BJ (cell line): Measurements from ENCODE around the gene FAM131C. TPM values are rescaled to one million over a fixed set of nuclear protein-coding genes. Genes with fewer than 3 reads are reported as not detected.

ENCODE experiments used
- CTCF ChIA-PET: fragments of 350-600 bp; formaldehyde crosslinking; extraction: SDS; loops from one replicate; lab custom pipeline; 2021; ENCODE audit warnings: antibody characterized with exemption, inconsistent platforms; lab: Yijun Ruan, JAX
- POLR2A ChIA-PET: fragments of 300-600 bp; sonication (Branson Sonifier 250); formaldehyde crosslinking; extraction: SDS; loops from one replicate; lab custom pipeline; 2021; ENCODE audit warnings: antibody characterized with exemption; lab: Charles Lee
- DNase-seq: peaks from one replicate; pipeline ENCODE4 v3.0.0-alpha.2; 2011; ENCODE audit warnings: low read depth
- H3K27me3 ChIP-seq: 2 replicates; pipeline ENCODE4 v1.6.0; 2011; ENCODE audit warnings: low read length; ENCODE audit not compliant: control insufficient read depth, insufficient read depth
- H3K36me3 ChIP-seq: 2 replicates; pipeline ENCODE4 v1.5.1; 2011; ENCODE audit warnings: low read length; ENCODE audit not compliant: control insufficient read depth, insufficient read depth
- H3K4me3 ChIP-seq: 2 replicates; pipeline ENCODE4 v1.5.1; 2011; ENCODE audit warnings: low read depth, mild to moderate bottlenecking, control low read depth, low read length
- CTCF ChIP-seq: IDR thresholded peaks from 2 replicates; pipeline ENCODE4 v1.5.1; 2011; ENCODE audit warnings: low read depth, mild to moderate bottlenecking, control low read depth, inconsistent platforms, low read length, moderate library complexity; ENCODE audit not compliant: insufficient read depth
- polyA plus RNA-seq: library from polyadenylated mRNA; depleted of rRNA; stranded (reverse); fragments of >200 nt; gene quantifications from 2 replicates; pipeline ENCODE4 v1.2.3, GENCODE V29; 2011; rRNA removed

The FAM131C gene
- polyA plus RNA-seq, 1 experiment, result 0.47 TPM

GRCh38 chr1:16011936-16012589, 61.4 kb downstream of the FAM131C start:
- ChIA-PET CTCF (interaction anchor here (1.0 to 7.3 kb wide), 6 partner anchors 20 to 221 kb away, joined by 3 to 66 read pairs (median 5); no protein-coding TSS in a partner anchor), POLR2A (no interaction called here)
- Histone ChIP-seq H3K36me3 (no peaks in the 10 kb centered on the region), H3K27me3 (no peaks in the 10 kb centered on the region), H3K4me3 (no peak overlapping the region)
- TF ChIP-seq CTCF, result no peak
- DNase-seq, result no peak

- ChIA-PET POLR2A (no interaction called here), CTCF (interaction anchor here (0.7 to 7.3 kb wide), 8 partner anchors 8 to 219 kb away, joined by 3 to 66 read pairs (median 11); partner anchors contain the start of genes FAM131C and HSPB7)
- no peak for DNase-seq
- no peaks in the 10 kb centered on the region for H3K36me3 ChIP-seq
- H3K27me3 ChIP-seq, result no peaks in the 10 kb centered on the region
- no peak overlapping the region for H3K4me3 ChIP-seq
- TF ChIP-seq CTCF, result no peak
Observed at GRCh38 chr1:16010837-16011236, 62.6 kb downstream of the FAM131C start.

DNA sequence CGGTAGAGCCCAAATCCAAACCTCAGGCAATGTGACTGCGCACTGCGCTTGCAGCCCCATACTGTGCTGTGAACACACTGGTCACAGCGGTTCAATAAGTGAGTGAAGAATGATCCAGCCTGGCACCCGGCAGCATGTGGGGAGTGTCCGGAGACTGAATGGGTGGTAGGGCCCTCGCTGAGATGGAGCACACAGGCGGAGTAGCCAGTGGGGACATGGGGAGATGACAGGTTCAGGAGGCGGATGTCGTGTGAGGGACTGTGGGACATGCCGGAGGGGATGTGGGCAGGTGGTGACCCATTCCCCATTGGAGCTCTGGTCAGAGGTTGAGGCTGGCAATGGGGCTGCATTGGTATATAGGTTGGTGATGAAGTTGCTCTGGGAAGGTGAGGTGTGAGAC, 63.8 kb downstream of the FAM131C start:
- no peaks in the 10 kb centered on the region for H3K36me3 ChIP-seq
- DNase-seq, result no peak
- no peak for TF ChIP-seq CTCF
- no peak overlapping the region for H3K4me3 ChIP-seq
- H3K27me3 ChIP-seq, result no peaks in the 10 kb centered on the region
- CTCF ChIA-PET, result interaction anchor here (0.6 to 7.3 kb wide), 18 partner anchors 9 to 209 kb away, joined by 3 to 66 read pairs (median 4); partner anchors contain the start of genes FAM131C and HSPB7
- POLR2A ChIA-PET, result no interaction called here

- DNase-seq, result no peak
- Histone ChIP-seq H3K4me3 (no peak overlapping the region), H3K36me3 (no peaks in the 10 kb centered on the region), H3K27me3 (no peaks in the 10 kb centered on the region)
- ChIA-PET POLR2A (no interaction called here), CTCF (interaction anchor here (0.7 to 7.3 kb wide), 18 partner anchors 10 to 208 kb away, joined by 3 to 66 read pairs (median 5); partner anchors contain the start of genes FAM131C and HSPB7)
- TF ChIP-seq CTCF, result peak; percentile 97
Observed at GRCh38 chr1:16009030-16009460, 64.4 kb downstream of the FAM131C start.

Other genes with a start within 250 kb of the FAM131C start
- 3.1 and 4.6 TPM in 2 replicates for gene SPEN, start 225.9 kb downstream of the FAM131C start, polyA plus RNA-seq
- gene ZBTB17, start 97.5 kb downstream of the FAM131C start, polyA plus RNA-seq, result 23.4 and 43.3 TPM in 2 replicates
- gene SRARP, start 69.4 kb downstream of the FAM131C start, polyA plus RNA-seq, result not detected in 2 replicates
- gene HSPB7, start 55.6 kb downstream of the FAM131C start, polyA plus RNA-seq, result 32.5 and 66.6 TPM in 2 replicates
- gene CLCNKA, start 51.6 kb downstream of the FAM131C start, polyA plus RNA-seq, result 0.20 and 0.28 TPM in 2 replicates
- 0.42 and 0.83 TPM in 2 replicates for gene CLCNKB, start 29.9 kb downstream of the FAM131C start, polyA plus RNA-seq
- 13.6 and 26.5 TPM in 2 replicates for gene EPHA2, start 82.4 kb upstream of the FAM131C start, polyA plus RNA-seq
- gene ARHGEF19, start 139.0 kb upstream of the FAM131C start, polyA plus RNA-seq, result 8.0 and 11.6 TPM in 2 replicates
- gene CPLANE2, start 163.5 kb upstream of the FAM131C start, polyA plus RNA-seq, result 4.3 and 8.3 TPM in 2 replicates